Testis (tissue), 3 donors: ENCODE data around the gene LMF2. TPM values are rescaled to one million over a fixed set of nuclear protein-coding genes. Genes with fewer than 3 reads are reported as not detected.

Experiments used
- DNase-seq: peaks from one replicate; pipeline ENCODE4 v3.0.0-alpha.2; 2019
- H3K27ac ChIP-seq, 2 donors: fragments of 200-600 bp; sonication (generic); one replicate each; pipeline ENCODE4 v1.5.1; 2019
- H3K27me3 ChIP-seq: fragments of 200-600 bp; sonication (generic); one replicate; pipeline ENCODE4 v1.5.1; 2019
- H3K36me3 ChIP-seq: fragments of 200-600 bp; sonication (generic); one replicate; pipeline ENCODE4 v1.5.1; 2017; ENCODE audit warnings: low read depth; ENCODE audit errors: missing control alignments
- H3K4me1 ChIP-seq: fragments of 200-600 bp; sonication (generic); one replicate; pipeline ENCODE4 v1.5.1; 2019
- H3K4me3 ChIP-seq, 2 donors: fragments of 200-600 bp; sonication (generic); one replicate each; pipeline ENCODE4 v1.5.1; 2017 to 2019
- H3K9me3 ChIP-seq: fragments of 200-600 bp; sonication (generic); one replicate; pipeline ENCODE4 v1.5.1; 2017
- CTCF ChIP-seq, 3 experiments: fragments of 450-650 bp in 2 of 3; fragments of 200-600 bp in 1 of 3; sonication (generic) in 1 of 3; IDR thresholded peaks; one replicate each; pipeline ENCODE4 v1.5.1; 2016 to 2019; ENCODE audit warnings: antibody characterized with exemption in 3 of 3, mild to moderate bottlenecking in 2 of 3, moderate library complexity in 1 of 3
- POLR2A ChIP-seq: fragments of 450-650 bp; IDR thresholded peaks from one replicate; pipeline ENCODE4 v1.6.1; 2017; ENCODE audit warnings: antibody characterized with exemption, mild to moderate bottlenecking, moderate library complexity
- WGBS, 2 donors: methylation state at CpG; one replicate each; pipeline ENCODE4 v1.1.5; 2018; 5-methylcytosine and 5-hydroxymethylcytosine counted together
- intact Hi-C: fragments of 100-400 bp; cut with DNase I; formaldehyde crosslinking; loops from one replicate; pipeline ENCODE4 v1.15.1; 2023; ENCODE audit warnings: low total_unique reads
- polyA plus RNA-seq: library from polyadenylated mRNA; stranded (reverse); fragments of 350-450 nt; fragmentation: Illumina TruSeq; extraction: RNeasy Lipid Tissue Mini Kit (QIAGEN cat#74804); gene quantifications from one replicate; pipeline ENCODE4 v1.2.3, GENCODE V29; 2014; ENCODE audit warnings: low read depth, low replicate concordance; ENCODE audit not compliant: insufficient read depth
- total RNA-seq, 2 donors: library from RNA; depleted of rRNA; stranded (reverse); fragments of >200 nt; gene quantifications; one replicate each; pipeline ENCODE4 v1.2.3, GENCODE V29; 2016

Gene LMF2
- total and polyA plus RNA-seq, 3 donors from 2014 or later, result 59.7 to 109 (median 95.4) TPM

DNA sequence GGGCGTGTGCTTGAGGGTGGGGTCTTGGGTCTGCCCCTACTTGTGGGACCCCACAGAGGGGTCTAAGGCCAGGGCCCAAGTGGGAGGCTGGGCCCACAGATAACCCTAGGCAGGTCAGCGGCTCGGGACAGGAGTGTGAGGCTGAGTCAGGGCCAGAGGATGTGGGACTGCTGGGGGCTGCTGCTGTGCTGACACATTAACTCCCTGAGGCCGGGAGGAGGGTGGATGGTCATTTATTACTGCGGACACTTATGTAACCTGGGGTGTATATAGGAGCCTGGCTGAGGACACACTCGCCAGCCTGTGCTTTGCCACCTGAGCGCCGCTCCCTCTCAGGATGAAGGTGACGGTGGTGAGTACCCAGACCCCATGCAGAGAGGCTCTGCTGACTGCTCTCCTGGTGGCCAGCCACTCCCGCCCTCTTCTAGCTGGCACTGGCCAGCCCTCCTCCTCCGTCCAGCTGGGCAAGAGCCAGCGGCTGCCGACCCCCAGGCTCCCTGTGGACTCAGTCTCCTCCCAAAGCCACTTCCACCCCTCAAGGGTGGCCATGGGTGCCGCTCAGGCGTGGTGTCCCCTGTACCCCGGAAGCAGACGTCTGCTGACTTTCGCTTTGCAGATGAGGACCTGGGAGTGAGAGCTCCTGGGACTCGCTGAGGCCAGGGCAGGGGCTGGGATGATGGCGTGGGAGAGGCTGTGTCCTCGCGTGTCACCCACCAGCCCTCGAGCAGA, 20.8 kb downstream of the LMF2 start, which contains the start of gene MIOX:
MIOX (plus strand) TSS at position 299 of the 729 bp plus-strand sequence; CDS start at position 338, 39 bp downstream.
- no peak within 1 kb of the TSS for H3K4me3 ChIP-seq
- TF ChIP-seq CTCF (IDR thresholded peaks at IDR 0.05), result no peak
- no peak for TF ChIP-seq POLR2A
- no peaks in the 10 kb centered on the region for H3K36me3 ChIP-seq
- H3K27ac ChIP-seq, result no peak within 1 kb of the TSS
- H3K9me3 ChIP-seq, result no peaks in the 10 kb centered on the region
- intact Hi-C loops, result no loop called here
- H3K4me1 ChIP-seq, result no peaks in the 10 kb centered on the region
- WGBS, 2 donors, result 79% methylated on average over 18 to 23 of the region's 23 CpGs
- DNase-seq, result no peak
- no peaks in the 10 kb centered on the region for H3K27me3 ChIP-seq

DNA sequence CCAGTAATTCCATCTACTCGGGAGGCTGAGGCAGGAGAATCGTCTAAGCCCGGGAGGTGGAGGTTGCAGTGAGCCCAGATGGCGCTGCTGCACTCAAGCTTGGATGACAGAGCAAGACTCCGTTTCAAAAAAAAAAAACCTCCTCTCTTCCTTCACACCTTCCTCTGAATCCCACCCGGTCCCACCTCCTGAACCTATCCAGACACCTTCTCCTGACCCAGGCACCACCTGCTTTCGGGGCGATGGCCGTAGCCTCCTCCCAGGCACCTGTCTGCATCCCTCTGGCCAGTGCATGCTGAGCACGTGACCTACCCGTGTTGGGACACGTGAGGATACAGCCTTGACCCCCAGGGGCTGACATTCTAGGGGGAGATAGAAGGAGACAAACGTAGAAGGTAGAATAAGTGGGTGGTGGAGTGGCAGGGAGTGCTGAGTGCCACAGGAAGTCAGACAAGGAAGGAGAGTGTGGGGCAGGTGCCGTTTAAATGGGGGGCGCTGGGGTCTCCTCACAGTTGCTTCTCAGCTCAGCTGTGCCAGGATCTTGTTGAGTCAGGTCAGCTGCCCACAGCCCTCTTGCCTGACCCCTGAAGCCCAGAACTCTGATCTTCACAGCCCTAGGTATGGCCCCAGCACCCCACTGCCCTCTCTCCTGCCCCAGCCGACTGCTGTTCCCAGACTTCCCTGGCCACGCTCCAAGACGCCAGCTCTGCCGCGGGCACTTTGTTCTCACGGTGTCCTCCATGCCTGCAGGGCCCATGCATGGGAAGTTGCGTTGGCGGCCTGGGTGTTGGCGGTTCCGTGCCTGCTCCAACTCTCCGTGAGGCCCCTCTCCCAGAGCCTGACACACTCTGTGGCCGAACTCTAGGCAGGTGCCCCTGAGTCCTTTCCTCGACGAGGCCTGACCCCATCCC, 22.0 kb downstream of the LMF2 start:
- DNase-seq, result no peak
- H3K4me3 ChIP-seq, result no peak overlapping the region
- H3K27ac ChIP-seq, result no peak overlapping the region
- WGBS, 2 donors, result 71 to 74% methylated on average over 18 to 29 of the region's 29 CpGs
- intact Hi-C loops, result no loop called here
- TF ChIP-seq POLR2A, result no peak
- H3K27me3 ChIP-seq, result no peaks in the 10 kb centered on the region
- no peaks in the 10 kb centered on the region for H3K4me1 ChIP-seq
- H3K9me3 ChIP-seq, result no peaks in the 10 kb centered on the region
- H3K36me3 ChIP-seq, result no peaks in the 10 kb centered on the region

- no peaks in the 10 kb centered on the region for H3K27me3 ChIP-seq
- H3K36me3 ChIP-seq, result no peaks in the 10 kb centered on the region
- TF ChIP-seq CTCF (IDR thresholded peaks at IDR 0.05) (no peak), POLR2A (no peak)
- H3K27ac ChIP-seq, result no peak overlapping the region
- H3K4me3 ChIP-seq, result no peak overlapping the region
- no peaks in the 10 kb centered on the region for H3K9me3 ChIP-seq
- DNase-seq, result no peak
- intact Hi-C loops, result no loop called here
- no peaks in the 10 kb centered on the region for H3K4me1 ChIP-seq
- WGBS, 2 donors, result 86 to 88% methylated on average over 14 to 31 of the region's 31 CpGs
Observed at GRCh38 chr22:50483977-50484853, 23.3 kb downstream of the LMF2 start.

DNA sequence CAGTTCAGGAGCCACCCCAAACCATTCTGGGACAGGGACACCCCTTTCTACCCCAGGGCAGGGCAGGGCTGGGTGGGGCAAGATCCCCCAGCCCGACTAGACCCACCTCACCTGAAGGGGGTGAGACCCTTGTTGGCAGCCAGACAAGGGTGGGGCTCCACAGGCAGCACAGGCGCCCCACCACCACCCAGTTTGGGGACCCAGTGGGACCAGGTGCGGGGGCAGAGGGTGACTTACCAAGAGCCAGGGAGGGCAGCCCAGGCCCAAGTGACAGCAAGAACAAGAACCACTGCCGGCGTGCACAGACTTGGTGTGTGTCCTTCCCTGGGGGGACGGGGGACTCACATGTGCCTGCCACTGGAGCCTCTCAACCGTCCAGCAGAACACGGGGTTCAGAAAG, 23.9 kb downstream of the LMF2 start:
- no peaks in the 10 kb centered on the region for H3K9me3 ChIP-seq
- H3K27me3 ChIP-seq, result no peaks in the 10 kb centered on the region
- H3K36me3 ChIP-seq, result no peaks in the 10 kb centered on the region
- whole genome bisulfite sequencing, 2 donors, result 87 to 90% methylated on average over 3 to 6 of the region's 8 CpGs
- H3K4me1 ChIP-seq, result no peaks in the 10 kb centered on the region
- no peak overlapping the region for H3K27ac ChIP-seq
- no peak overlapping the region for H3K4me3 ChIP-seq
- no peak for DNase-seq
- no peak for TF ChIP-seq POLR2A
- no peak for TF ChIP-seq CTCF (IDR thresholded peaks at IDR 0.05)
- intact Hi-C loops, result no loop called here
